Neutrophil (primary cell): Measurements from ENCODE around the gene BCL11A.
A peak's percentile ranks its signal among the peaks of the same experiment; 100 is the strongest.

Source experiments
- H3K27ac ChIP-seq: fragments of 200-600 bp; sonication (generic); 2 replicates; pipeline ENCODE4 v1.5.1; 2016; ENCODE audit warnings: mild to moderate bottlenecking, moderate library complexity
- H3K27me3 ChIP-seq: fragments of 200-600 bp; sonication (generic); 2 replicates; pipeline ENCODE4 v1.6.0; 2016; ENCODE audit warnings: mild to moderate bottlenecking
- H3K36me3 ChIP-seq: fragments of 200-600 bp; sonication (generic); 2 replicates; pipeline ENCODE4 v1.5.1; 2017
- H3K4me1 ChIP-seq, 2 experiments: fragments of 200-600 bp in 1 of 2; sonication (generic) in 1 of 2; 1 replicate in 1 of 2; 2 replicates in 1 of 2; pipeline versions ENCODE4 v1.5.1 to v1.6.1; 2013 to 2016; ENCODE audit warnings: low read depth in 1 of 2, low read length in 1 of 2, mild to moderate bottlenecking in 1 of 2, moderate library complexity in 1 of 2; ENCODE audit not compliant: control insufficient read depth in 1 of 2, insufficient read depth in 1 of 2
- H3K4me3 ChIP-seq, 2 experiments: fragments of 200-600 bp in 1 of 2; sonication (generic) in 1 of 2; 1 replicate in 1 of 2; 2 replicates in 1 of 2; pipeline ENCODE4 v1.5.1; 2013 to 2016; ENCODE audit warnings: low read depth in 1 of 2, low read length in 1 of 2, mild to moderate bottlenecking in 1 of 2, moderate library complexity in 1 of 2
- H3K9me3 ChIP-seq: fragments of 200-600 bp; sonication (generic); 2 replicates; pipeline ENCODE4 v1.5.1; 2016
- TF ChIP-seq, protein P1 (sequence below): fragments of 200-600 bp; sonication (generic); IDR thresholded peaks from 2 replicates; pipeline ENCODE4 v1.5.1; 2016; ENCODE audit warnings: antibody characterized with exemption

The BCL11A gene

GRCh38 chr2:60445684-60446179, 107.7 kb downstream of the BCL11A start:
- H3K4me1 ChIP-seq = peaks cover 0 to 5% of the 10 kb centered on the region in 2 experiments

GRCh38 chr2:60442608-60443007, 110.8 kb downstream of the BCL11A start:
- TF ChIP-seq, protein P1, sequence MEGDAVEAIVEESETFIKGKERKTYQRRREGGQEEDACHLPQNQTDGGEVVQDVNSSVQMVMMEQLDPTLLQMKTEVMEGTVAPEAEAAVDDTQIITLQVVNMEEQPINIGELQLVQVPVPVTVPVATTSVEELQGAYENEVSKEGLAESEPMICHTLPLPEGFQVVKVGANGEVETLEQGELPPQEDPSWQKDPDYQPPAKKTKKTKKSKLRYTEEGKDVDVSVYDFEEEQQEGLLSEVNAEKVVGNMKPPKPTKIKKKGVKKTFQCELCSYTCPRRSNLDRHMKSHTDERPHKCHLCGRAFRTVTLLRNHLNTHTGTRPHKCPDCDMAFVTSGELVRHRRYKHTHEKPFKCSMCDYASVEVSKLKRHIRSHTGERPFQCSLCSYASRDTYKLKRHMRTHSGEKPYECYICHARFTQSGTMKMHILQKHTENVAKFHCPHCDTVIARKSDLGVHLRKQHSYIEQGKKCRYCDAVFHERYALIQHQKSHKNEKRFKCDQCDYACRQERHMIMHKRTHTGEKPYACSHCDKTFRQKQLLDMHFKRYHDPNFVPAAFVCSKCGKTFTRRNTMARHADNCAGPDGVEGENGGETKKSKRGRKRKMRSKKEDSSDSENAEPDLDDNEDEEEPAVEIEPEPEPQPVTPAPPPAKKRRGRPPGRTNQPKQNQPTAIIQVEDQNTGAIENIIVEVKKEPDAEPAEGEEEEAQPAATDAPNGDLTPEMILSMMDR = no peak
- Histone ChIP-seq H3K27ac (no peak overlapping the region), H3K27me3 (no peaks in the 10 kb centered on the region), H3K4me3 (no peak overlapping the region), H3K4me1 (peaks cover 19 to 22% of the 10 kb centered on the region in 2 experiments), H3K9me3 (no peaks in the 10 kb centered on the region), H3K36me3 (no peaks in the 10 kb centered on the region)

More at GRCh38 chr2:60445684-60446179, 107.7 kb downstream of the BCL11A start:
- Histone ChIP-seq H3K9me3 (no peaks in the 10 kb centered on the region), H3K27me3 (no peaks in the 10 kb centered on the region), H3K4me3 (no peak overlapping the region), H3K27ac (no peak overlapping the region), H3K36me3 (no peaks in the 10 kb centered on the region)
- TF ChIP-seq, protein P1 = no peak

DNA sequence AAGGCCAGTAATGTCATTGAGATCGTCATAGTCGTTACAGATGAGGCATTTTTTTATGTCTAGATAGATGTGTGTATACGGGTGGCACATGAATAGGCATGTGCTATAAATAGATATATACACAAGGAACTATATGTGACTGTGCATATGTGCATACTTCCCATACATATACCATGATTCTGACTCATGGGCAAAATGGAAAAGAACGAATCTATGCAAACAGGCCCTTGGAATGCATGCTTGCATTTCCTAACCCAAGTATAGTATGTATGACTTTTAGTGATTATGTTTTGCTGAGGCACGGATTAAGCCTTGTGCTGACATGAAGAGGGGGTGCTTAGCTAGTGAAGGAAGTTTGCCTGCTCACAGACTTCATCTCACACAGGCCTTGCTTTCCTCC, 111.7 kb downstream of the BCL11A start:
- Histone ChIP-seq H3K4me1 (peaks cover 19 to 22% of the 10 kb centered on the region in 2 experiments), H3K36me3 (no peaks in the 10 kb centered on the region), H3K9me3 (no peaks in the 10 kb centered on the region), H3K27me3 (no peaks in the 10 kb centered on the region), H3K4me3 (no peak overlapping the region), H3K27ac (no peak overlapping the region)
- TF ChIP-seq, protein P1 = no peak

DNA sequence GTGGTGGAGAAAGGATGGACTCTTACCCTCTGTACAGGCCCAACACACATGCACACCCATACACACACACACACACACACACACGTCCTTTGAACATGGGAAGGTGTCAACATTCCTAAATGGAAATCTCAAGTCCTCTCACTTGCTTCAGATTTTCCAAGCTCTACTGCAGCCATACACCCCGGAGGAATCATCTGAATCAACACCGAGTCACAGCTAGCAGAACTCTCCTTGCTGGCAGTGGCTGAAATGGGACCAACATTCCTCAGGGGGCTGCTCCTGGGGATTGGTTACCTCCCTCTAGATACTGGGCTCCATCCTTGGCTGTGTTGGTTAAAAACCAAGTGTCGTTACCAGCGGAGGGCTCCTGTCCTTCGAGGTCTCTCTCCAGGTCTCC, 112.7 kb downstream of the BCL11A start:
- Histone ChIP-seq H3K27me3 (no peaks in the 10 kb centered on the region), H3K4me1 (peaks cover 19 to 22% of the 10 kb centered on the region in 2 experiments), H3K27ac (no peak overlapping the region), H3K36me3 (no peaks in the 10 kb centered on the region), H3K4me3 (no peak overlapping the region), H3K9me3 (no peaks in the 10 kb centered on the region)
- TF ChIP-seq, protein P1 = no peak

GRCh38 chr2:60440079-60440766, 113.2 kb downstream of the BCL11A start:
- Histone ChIP-seq H3K27ac (peak overlapping the region; percentile 93), H3K36me3 (no peaks in the 10 kb centered on the region), H3K4me1 (peaks cover 19 to 22% of the 10 kb centered on the region in 2 experiments), H3K27me3 (no peaks in the 10 kb centered on the region), H3K4me3 (peak overlapping the region; percentile 46 to 52), H3K9me3 (no peaks in the 10 kb centered on the region)
- TF ChIP-seq, protein P1 = no peak
